SIG-M5 treated with dmso at 0.1 percent for 504 hours (cell line): ENCODE data around the gene GNAI2.
"Not testable (repeated sequence)": the region's sequence is repeated elsewhere in the genome, so short reads cannot be mapped to it uniquely, and the experiment has no call there.

ENCODE experiments used
- DNase-seq: peaks from one replicate; lab custom pipeline; 2025; ENCODE audit not compliant: unreplicated experiment; lab: John Stamatoyannopoulos, UW

GNAI2 gene

GRCh38 chr3:50243543-50243895, 7.5 kb downstream of the GNAI2 start:
- DNase-seq, result no peak

GRCh38 chr3:50244813-50245212, 8.8 kb downstream of the GNAI2 start:
- not testable (repeated sequence) for DNase-seq

- DNase-seq, result no peak
Measured at GRCh38 chr3:50245251-50245745, 9.3 kb downstream of the GNAI2 start.

- DNase-seq, result peak; percentile 71
Measured at GRCh38 chr3:50245831-50246516, 10.0 kb downstream of the GNAI2 start.

- peak; percentile 73 for DNase-seq
Measured at GRCh38 chr3:50246517-50246954, 10.5 kb downstream of the GNAI2 start.

GRCh38 chr3:50248387-50248786, 12.4 kb downstream of the GNAI2 start:
- no peak for DNase-seq

GRCh38 chr3:50249457-50249856, 13.5 kb downstream of the GNAI2 start:
- no peak for DNase-seq

GRCh38 chr3:50250514-50250913, 14.5 kb downstream of the GNAI2 start:
- DNase-seq, result no peak

- no peak for DNase-seq
Measured at GRCh38 chr3:50251220-50251619, 15.2 kb downstream of the GNAI2 start.

- DNase-seq, result peak; percentile 44
Measured at GRCh38 chr3:50254577-50255250, 18.7 kb downstream of the GNAI2 start.

GRCh38 chr3:50255251-50255615, 19.2 kb downstream of the GNAI2 start:
- DNase-seq, result no peak

- no peak for DNase-seq
Measured at GRCh38 chr3:50256978-50257890, 21.2 kb downstream of the GNAI2 start.

GRCh38 chr3:50258029-50258680, 22.2 kb downstream of the GNAI2 start:
- no peak for DNase-seq

GRCh38 chr3:50258979-50259378, 23.0 kb downstream of the GNAI2 start:
- no peak for DNase-seq

GRCh38 chr3:50259432-50260026, 23.5 kb downstream of the GNAI2 start:
- DNase-seq, result no peak

GRCh38 chr3:50260027-50260941, 24.3 kb downstream of the GNAI2 start:
- DNase-seq, result peak; percentile 75

GRCh38 chr3:50260942-50261441, 25.0 kb downstream of the GNAI2 start:
- DNase-seq, result no peak

GRCh38 chr3:50261505-50261904, 25.5 kb downstream of the GNAI2 start:
- DNase-seq, result no peak

- DNase-seq, result not testable (repeated sequence)
Measured at GRCh38 chr3:50262200-50262599, 26.2 kb downstream of the GNAI2 start.
